HPDE6-E6E7 (cell line): ENCODE data around the gene SHANK1.

Experiments
- DNase-seq: peaks from one replicate; pipeline ENCODE4 v3.0.0; 2011; ENCODE audit warnings: missing footprints; ENCODE audit errors: extremely low spot score

The SHANK1 gene

DNA sequence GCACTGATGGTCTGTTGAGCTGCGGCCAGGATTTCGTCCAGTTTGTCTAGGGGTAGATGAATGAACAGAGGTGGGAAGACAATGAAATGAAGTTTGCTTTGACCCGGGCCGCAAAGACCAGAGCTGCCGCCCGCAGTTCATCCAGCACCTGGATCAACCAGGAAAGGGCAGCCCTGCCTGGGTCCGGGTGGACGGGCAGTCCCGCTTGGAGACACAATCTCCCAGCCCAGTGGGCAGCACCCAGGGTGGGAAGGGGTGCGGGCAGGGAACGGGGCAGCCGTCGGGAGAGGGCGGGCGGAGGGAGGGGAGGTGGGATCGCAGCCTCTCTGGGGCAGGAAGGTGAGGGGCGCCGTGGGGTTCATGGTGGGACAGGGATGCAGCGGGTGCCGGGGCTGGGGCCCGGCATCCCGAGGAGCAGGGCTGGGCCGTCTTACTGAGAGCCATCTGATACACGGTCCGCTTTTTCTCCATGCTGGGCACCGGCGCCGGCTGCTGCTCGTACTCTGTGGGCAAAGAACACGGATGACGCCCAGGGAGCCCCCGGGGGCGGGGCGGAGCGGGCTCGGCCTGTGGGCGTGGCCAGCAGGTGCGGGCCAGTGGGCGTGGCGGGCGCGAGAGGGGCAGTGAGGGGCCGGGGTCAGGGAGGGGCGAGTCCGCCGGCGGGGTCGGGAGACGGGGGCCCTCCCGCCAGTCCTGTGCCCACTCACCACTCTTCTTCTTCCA is 33.1 kb downstream of the SHANK1 start:
- DNase-seq, result no peak

GRCh38 chr19:50679177-50680125 is 40.2 kb downstream of the SHANK1 start:
- DNase-seq, result peak; percentile 36

GRCh38 chr19:50678323-50678722 is 41.3 kb downstream of the SHANK1 start:
- no peak for DNase-seq

DNA sequence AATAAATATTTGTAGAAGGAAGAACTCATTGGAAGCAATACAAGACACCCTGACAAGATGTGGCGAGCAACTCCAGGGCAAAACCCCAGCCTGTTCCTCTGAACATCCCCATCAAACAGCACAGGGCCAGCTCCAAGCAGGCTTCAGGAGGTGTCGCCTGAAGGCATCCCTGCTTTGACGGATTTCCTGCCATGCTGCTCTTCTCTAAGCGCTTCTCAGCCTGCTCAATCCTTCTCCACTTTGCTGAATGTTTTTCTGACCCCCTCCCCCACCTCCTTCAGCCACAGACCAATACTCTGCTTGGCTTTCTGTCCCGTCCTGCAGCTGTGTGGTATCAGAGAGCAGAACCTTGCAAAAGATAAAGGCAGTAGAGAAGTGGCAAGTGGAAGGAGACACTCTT is 42.0 kb downstream of the SHANK1 start:
- no peak for DNase-seq

DNA sequence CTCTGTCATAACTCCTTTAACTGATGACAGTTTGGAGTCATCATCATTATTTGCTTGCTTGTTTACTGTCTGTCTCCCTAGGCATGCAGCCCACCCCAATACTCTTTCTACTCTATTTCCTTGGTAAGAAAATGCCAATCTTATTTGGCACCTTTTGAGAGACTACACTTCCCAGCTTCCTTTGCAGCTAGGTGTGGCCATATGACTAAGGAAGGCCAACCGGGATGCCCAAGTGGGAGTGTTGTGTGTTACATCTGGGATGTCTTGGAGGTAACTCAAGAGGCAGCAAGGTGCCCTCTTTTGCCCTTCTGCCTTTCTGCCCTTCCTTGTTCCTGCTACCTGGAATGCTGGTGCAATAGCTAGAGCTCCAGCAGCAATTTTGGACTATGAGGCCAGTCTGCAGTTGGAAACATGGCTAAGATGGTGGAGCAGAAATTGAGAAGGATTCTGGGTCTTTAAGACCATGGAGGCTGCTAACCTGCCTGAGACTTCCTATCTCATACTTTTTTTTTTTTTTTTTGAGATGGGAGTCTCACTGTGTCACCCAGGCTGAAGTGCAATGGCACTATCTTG is 42.9 kb downstream of the SHANK1 start:
- no peak for DNase-seq

GRCh38 chr19:50673118-50673517 is 46.5 kb downstream of the SHANK1 start:
- no peak for DNase-seq

- no peak for DNase-seq
These were observed 49.6 kb downstream of the SHANK1 start for GRCh38 chr19:50670102-50670380.

GRCh38 chr19:50669302-50670101 is 50.1 kb downstream of the SHANK1 start:
- no peak for DNase-seq

- DNase-seq, result no peak
These were observed 50.7 kb downstream of the SHANK1 start for GRCh38 chr19:50668879-50669278.

DNA sequence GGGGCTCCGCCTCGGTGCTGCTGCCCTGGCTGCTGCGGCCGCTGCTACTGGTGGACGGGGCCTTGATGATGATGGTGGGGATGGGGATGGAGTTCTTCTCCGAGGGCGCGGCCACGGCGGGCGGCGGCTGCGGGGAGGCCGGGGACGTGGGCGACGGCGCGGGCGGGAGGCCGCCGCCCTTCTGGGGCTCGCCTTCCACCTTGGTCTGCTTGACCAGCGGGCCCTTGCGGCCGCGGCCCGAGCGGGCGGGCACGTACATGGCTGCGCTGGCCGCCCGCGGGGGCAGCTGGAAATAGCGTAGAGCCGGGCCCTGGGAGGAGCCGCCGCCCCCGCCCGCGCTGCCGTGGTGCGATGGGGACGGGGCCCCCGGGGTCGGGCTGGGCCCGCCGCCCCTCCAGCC is 51.2 kb downstream of the SHANK1 start:
- no peak for DNase-seq

DNA sequence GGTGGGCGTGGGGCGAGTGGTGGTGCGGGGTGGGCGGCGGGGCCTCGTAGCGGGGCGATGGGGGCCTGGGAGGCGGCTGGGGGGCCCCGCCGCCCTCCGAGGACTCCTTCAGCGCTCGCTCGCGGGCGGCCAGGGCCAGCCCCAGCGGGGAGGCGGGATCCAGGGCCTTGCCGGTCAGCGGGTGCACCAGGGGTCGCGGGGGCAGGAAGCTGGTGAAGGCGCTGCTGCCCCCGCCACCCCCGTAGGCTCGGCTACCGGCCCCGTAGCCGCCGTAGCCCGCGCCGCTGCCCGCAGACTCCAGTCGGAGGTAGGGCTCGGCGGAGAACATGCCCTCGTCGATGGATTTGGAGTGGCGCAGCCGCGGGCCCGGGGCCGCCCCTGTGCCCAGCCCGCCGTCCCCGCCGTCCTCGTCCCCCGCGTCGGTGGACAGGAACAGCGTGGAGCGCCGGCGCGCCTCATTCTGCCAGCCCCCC is 51.8 kb downstream of the SHANK1 start:
- no peak for DNase-seq

- DNase-seq, result no peak
These were observed 52.3 kb downstream of the SHANK1 start for GRCh38 chr19:50667177-50667758.

DNA sequence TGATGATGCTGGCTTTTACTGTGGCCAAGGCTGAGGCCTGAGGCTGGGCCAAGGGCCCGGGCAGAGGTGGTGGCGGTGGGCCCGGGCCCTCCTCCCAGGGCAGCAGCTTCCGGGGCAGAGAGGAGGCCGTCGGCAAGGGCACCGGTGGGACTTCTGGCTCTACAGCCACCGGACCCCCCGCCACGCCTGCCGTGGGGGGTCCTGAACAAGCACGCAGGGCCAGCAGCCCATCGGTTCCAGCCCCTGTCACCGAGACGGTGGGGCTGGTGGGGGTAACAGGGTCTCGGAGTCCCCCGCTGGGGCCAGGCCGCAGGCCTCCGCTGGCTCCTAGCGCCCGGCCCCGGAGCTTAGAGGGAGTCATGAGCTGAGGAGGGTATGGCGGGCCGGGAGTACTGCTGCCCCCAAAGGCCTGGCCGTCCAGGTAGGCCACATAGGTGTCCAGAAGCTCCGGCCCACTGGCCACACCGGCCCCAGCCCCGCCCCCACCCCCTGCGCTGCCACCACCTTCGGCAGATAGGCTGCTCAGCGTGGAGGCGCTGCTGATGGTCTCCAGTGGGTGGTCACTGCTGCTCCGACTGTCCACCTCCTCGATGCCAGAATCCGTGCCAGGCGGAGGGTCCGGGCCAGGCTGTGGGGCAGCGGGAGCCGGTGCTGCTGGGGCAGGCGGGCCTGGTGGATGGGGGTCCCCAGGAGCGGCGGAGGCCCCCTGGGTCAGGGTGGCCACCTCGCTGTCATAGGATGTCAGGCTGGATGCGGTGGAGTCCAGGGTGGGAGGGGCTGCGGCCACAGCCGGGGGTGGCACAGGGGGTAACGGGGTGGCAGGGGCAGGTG is 53.0 kb downstream of the SHANK1 start:
- no peak for DNase-seq

- DNase-seq, result no peak
These were observed 55.4 kb downstream of the SHANK1 start for GRCh38 chr19:50664204-50664603.

GRCh38 chr19:50663482-50663790 is 56.2 kb downstream of the SHANK1 start:
- no peak for DNase-seq

GRCh38 chr19:50662651-50663481 is 56.7 kb downstream of the SHANK1 start:
- no peak for DNase-seq

DNA sequence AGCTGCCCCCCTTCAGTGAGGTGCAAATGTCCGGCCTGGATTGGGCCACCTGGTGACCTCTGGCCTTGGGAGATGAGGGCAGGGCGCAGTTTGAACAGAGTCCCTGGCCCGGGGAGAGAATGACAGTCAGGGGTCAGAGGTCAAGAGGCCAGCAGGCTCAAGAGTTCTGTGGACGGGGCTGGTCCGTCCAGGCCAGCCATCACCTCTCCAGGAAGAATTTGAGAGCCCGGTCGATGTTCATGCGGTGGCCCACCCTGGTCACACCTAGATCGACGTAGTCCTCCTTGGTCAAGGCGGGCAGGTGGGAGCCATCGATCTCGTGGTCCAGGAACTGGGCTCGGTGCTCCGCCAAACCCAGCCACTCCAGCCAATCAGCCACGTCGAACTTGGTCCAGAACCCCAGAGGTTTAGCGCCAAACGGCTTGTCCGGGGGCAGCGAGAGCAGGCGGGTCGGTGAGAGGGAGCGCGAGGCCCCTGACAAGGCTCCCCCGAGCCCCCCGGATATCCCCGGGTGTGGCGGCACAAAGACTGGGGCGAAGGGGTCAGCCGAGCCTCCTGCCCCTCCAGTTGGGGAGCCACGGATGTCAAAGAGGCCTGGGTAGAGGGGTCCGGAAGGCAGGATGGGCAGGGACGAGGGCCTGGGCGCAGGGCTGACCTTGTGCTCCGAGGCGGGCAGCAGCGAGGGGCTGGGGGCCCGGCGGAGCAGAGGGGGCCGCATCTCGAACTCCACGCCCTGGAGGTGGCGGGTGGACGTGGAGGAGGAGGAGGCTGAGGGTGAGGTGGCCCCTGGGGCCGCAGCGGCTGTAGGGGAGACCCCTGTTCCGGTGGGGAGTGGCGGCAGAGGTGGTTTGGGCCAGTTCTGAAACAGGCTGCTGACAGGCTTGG is 57.6 kb downstream of the SHANK1 start:
- no peak for DNase-seq

DNA sequence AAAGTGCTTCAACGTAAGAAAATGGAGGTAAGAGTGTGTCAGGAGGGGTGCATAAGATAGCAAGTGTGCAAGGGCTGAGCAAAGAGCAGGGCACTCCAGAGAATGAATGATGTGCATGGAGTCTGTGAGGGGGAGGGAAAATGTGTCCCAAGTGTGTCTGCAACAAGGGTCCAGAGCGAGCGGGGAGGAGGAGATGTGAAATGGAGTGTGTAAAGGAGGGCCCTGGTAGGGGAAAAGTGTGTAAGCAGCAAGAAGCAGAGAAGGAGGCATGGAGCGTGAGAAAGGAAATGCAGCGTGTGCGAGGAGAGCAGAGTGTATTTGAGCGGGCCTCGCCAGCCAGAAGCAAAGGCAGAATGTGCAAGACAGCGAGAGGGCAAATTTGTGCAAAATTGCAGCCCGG is 58.6 kb downstream of the SHANK1 start:
- no peak for DNase-seq

DNA sequence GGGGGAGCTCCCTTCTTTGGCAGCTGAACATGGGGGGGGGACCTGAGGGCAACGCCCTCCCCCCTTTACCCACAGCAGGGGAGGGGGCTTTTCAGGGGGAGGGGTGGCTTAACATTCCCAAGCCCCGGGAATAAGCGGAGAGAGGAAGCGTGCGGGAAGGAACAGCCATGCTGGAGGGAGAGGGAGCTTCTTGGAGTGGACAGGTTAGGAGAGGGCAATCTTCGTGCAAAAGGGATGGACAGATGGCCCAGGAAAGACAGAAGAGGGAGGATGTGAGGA is 59.6 kb downstream of the SHANK1 start:
- no peak for DNase-seq
